GM13977 (cell line): ENCODE measurements around the gene UBE2L3.
"Not testable (repeated sequence)": the region's sequence is repeated elsewhere in the genome, so short reads cannot be mapped to it uniquely, and the experiment has no call there.

Experiments
- DNase-seq: peaks from one replicate; pipeline ENCODE4 v3.0.0; 2012; ENCODE audit warnings: low spot score
- in situ Hi-C: fragments of 300-500 bp; cut with MboI; formaldehyde crosslinking; loops from one replicate; pipeline ENCODE4 v1.12.0; 2022; ENCODE audit warnings: low sequenced_read_pairs, low pct_unique_long_range_greater_than_20kb, mixed read lengths, inconsistent platforms; ENCODE audit not compliant: unreplicated experiment
- TF ChIP-seq, protein P1 (sequence below): IDR thresholded peaks from 2 replicates; pipeline ENCODE4 v1.5.1; 2012; ENCODE audit warnings: mild to moderate bottlenecking, control low read depth; ENCODE audit not compliant: insufficient read depth; ENCODE audit errors: extremely low read depth, missing control alignments

Gene UBE2L3

DNA sequence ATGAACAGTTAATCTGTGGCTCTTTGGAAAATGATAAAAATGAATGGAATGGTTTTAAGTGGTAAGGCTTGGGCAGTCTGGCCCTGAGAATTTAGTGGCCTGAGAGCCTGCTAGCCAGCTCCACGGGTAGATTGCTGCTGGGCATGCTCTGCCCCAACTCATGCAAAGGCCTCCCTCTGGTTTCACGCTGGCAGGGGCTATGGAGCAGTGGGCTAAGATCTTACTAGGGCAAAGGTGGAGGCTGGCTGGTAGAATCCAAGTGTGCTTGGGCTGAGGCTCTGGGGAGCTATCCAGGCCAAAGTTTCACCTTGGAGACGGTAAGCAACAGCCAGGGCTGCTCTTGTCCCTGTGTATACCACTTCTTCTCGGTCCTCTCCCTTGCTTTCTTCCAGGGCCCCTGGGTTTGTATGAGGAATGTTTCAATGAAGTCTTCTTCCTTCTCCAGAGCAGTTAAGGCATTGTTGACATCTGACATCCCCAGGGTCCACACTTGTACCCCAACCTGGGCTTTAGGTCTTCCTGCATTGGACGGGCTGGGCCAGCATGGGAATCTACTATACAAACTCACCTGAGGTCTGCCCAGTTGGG is 27.4 kb downstream of the UBE2L3 start:
- TF ChIP-seq, protein P1, sequence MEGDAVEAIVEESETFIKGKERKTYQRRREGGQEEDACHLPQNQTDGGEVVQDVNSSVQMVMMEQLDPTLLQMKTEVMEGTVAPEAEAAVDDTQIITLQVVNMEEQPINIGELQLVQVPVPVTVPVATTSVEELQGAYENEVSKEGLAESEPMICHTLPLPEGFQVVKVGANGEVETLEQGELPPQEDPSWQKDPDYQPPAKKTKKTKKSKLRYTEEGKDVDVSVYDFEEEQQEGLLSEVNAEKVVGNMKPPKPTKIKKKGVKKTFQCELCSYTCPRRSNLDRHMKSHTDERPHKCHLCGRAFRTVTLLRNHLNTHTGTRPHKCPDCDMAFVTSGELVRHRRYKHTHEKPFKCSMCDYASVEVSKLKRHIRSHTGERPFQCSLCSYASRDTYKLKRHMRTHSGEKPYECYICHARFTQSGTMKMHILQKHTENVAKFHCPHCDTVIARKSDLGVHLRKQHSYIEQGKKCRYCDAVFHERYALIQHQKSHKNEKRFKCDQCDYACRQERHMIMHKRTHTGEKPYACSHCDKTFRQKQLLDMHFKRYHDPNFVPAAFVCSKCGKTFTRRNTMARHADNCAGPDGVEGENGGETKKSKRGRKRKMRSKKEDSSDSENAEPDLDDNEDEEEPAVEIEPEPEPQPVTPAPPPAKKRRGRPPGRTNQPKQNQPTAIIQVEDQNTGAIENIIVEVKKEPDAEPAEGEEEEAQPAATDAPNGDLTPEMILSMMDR: no peak
- in situ Hi-C loops: no loop called here
- DNase-seq: no peak

DNA sequence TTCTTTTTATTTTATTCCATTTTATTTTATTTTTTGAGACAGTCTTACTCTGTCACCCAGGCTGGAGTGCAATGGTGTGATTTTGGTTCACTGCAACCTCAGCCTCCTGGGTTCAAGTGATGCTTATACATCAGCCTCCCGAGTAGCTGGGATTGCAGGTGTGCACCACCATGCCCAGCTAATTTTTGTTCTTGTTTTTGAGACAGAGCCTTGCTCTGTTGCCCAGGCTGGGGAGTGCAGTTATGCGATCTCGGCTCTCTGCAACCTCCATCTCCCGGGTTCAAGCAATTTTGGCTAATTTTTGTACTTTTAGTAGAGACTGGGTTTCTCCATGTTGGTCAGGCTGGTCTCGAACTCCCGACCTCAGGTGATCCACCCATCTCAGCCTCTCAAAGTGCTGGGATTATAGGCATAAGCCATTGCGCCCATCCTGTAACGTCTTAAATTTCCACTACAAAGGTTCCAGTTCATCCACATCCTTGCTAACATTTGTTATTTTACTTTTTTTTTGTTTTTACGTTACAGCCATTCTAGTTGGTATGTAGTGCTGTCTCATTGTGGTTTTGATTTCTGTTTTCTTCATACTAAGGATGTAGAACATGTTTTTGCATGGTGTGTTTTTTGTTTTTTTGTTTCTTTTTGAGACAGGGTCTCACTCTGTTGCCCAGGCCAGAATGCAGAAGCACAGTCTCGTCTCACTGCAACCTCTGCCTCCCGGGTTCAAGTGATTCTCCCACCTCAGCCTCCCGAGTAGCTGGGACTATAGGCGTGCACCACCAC is 29.0 kb downstream of the UBE2L3 start:
- in situ Hi-C loops, DNase-seq: not testable (repeated sequence)

DNA sequence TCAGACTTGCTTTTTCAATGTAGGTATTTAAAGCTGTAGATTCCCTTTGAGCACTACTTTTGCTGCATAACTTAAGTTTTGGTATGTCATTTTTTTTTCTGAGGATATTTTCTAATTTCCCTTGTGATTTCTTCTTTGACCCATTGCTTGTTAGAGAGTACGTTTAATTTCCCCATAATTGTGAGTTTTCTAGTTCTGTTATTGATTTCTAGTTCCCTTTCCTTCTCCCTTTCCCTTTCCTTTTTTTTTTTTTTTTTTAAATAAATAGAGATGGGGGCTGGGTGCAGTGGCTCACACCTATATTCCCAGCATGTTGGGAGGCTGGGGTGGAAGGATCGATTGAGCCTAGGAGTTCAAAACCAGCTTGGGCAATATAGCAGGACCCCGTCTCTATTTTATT is 30.8 kb downstream of the UBE2L3 start:
- in situ Hi-C loops: no loop called here
- no peak for DNase-seq
- TF ChIP-seq, protein P1: no peak

DNA sequence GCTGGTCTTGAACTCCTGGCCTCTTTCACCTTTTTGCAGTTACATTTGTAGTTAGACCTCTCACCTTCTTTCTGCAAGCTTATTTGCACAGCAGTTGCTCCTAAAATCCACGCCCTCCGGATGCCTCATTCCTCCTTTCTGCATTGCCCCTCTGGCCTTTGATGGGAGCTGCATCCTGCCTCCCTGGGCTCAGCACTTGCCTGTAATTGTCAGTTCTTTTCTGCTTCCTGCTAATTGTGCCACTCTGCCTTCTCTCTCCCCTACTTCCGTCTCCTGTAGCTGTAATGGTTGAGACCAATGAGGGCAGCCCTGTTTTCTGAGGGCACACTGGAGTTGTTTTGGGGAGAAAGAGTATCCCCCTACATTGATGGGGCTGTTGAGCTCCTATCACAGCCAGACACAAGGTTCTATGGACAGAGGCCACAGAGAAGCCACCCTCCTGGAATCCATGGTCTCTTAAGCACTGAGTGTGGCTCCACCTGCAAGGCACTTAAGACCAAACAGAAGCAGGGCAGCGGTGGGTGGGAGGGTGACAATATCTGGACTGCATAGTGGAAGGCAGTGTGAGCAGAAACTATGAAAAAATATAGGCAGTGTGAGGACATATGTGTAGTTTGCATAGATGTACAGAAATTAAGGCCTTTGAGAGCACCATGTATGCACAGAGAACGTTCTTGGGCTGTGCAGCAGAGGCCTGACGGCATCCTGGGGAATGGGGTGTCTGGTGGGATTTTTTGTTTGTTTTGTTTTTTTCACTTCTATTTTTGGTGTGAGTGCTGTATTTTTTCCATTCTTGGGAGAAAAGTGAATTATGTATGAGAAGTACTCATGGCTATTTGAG is 31.8 kb downstream of the UBE2L3 start:
- DNase-seq: no peak
- in situ Hi-C loops: no loop called here
- TF ChIP-seq, protein P1: no peak

DNA sequence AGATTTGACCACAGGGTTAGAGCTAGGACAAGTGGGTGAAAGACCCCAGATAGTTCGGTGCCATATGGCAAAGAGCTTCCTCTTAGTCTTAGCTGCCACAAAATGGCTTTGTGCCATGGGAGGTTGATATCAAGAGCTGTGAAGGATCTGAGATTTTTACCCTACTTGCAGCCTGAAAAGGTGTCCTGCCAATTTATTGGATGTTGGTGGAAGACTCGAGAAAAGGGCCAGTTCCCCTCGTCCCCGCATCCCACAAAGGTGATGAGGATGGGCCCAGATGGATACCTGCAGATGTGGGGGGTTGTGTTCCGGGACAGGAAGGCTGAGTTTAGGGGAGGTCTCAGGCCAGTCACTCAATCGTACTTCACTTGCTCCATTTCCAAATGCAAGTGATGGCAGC is 35.1 kb downstream of the UBE2L3 start:
- in situ Hi-C loops: no loop called here
- DNase-seq: no peak
- TF ChIP-seq, protein P1: no peak

DNA sequence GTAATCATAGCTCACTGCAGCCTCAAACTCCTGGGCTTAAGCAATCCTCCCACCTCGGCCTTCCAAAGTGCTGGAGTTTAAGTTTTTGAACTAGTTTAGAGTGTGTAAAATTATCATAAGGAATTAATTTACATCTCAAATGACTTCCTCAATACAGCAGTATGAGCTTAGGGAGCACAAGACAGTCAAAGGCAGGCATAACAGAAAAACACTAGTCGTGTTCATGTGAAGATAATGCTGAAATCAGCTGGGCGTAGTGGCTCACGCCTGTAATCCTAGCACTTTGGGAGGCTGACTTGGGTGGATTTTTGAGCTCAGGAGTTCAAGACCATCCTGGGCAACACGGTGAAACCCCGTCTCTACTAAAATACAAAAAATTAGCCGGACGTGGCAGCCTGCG is 36.5 kb downstream of the UBE2L3 start:
- in situ Hi-C loops: no loop called here
- no peak for DNase-seq
- TF ChIP-seq, protein P1: no peak
